Gastrocnemius medialis (tissue), 4 donors: Measurements from ENCODE around the gene SRPX.

ENCODE experiments used
- CTCF ChIP-seq, 5 experiments: fragments of 450-650 bp in 3 of 5; fragments of 200-600 bp in 2 of 5; sonication (generic) in 2 of 5; IDR thresholded peaks in 4 of 5; conservative IDR thresholded peaks in 1 of 5; 1 replicate in 4 of 5; 2 replicates in 1 of 5; pipeline ENCODE4 v1.5.1; 2016 to 2019; ENCODE audit warnings: antibody characterized with exemption in 5 of 5, mild to moderate bottlenecking in 3 of 5, moderate library complexity in 3 of 5
- POLR2A ChIP-seq, 2 donors: fragments of 450-650 bp; IDR thresholded peaks; one replicate each; pipeline ENCODE4 v1.6.1; 2017; ENCODE audit warnings: antibody characterized with exemption in 2 of 2, mild to moderate bottlenecking in 2 of 2, moderate library complexity in 2 of 2

DNA sequence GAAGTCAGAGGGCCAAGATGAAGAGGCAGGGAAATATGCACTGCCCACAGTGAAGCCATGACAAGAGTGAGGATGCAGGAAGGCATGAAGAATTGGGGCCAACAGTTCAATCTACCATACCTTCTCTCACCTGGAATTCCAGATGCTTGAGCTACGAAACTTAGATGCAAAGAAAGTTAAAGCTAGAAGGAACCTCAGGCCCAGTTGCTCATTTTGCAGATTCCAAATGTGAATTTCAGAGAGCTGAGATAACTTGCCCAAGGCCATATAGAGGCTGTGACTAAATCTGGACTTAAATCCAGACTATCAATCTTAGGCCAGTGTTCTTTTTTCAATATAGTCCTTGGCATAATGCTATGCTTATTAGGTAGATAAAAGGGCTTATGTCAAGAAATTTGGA is 92.7 kb downstream of the SRPX start:
- TF ChIP-seq CTCF (IDR thresholded peaks at IDR 0.05 in 4 of 5, conservative IDR thresholded peaks at IDR 0.05 in 1 of 5) (no peak), POLR2A (IDR thresholded peaks at IDR 0.05) (no peak)
